Fibroblast of pulmonary artery (primary cell): ENCODE measurements around the gene ARL6IP5.

Experiments used
- DNase-seq: peaks from one replicate; pipeline ENCODE4 v3.0.0-alpha.2; 2010; ENCODE audit warnings: low read depth
- H3K4me3 ChIP-seq: replicated peaks from 2 replicates; pipeline ENCODE4 v1.5.1; 2011; ENCODE audit warnings: low read depth, mild to moderate bottlenecking, control low read depth, low read length, moderate library complexity
- CTCF ChIP-seq: IDR thresholded peaks from 2 replicates; pipeline ENCODE4 v1.5.1; 2011; ENCODE audit warnings: mild to moderate bottlenecking, control low read depth, low read length, inconsistent platforms; ENCODE audit errors: missing control alignments

Gene ARL6IP5

DNA sequence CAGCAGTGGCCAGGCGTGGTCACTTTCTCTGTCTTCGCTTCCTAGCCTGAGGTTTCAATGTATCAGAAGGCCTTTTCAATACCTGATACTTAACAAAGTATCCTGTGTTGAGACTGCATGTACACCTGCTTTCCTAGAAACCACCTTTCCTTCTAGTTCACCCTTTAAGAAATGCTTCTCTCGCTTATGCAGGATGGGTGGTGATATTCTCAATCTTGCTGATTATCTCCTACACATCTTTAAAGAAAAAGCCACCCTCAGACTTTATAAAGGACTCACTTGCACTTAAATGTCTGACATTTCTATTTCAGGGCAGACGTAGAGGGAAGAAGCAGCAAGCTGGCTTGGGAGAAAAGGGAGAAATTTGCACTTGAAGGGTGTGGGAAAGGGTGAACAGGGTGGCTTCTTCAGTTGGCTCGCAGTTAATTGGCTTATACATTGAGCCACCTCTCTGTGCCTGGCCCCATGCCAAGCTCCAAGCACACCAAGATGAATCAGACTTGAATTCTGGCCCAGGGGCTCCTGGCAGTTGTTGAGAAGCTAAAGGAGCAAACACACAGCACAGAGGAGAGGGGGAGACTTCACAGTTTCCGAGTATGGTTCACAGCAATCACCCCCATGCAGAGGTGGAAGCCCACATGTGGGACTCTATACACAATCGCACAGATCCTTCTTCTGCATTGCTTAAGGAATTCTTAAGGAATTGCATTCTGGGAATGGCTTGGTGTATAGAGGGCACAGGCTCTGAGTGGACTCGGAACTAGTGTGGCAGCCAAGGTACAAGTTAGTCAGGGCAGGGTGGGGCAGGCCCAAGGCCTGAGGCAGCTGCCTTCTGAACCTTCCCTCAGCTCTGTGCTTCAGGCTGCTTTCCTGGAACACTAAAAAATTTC lies 1.3 kb downstream of the ARL6IP5 start:
- peak overlapping the region; percentile 98 for H3K4me3 ChIP-seq
- no peak for TF ChIP-seq CTCF
- peak; percentile 95 for DNase-seq

- H3K4me3 ChIP-seq: peak overlapping the region; percentile 98
- TF ChIP-seq CTCF: no peak
- DNase-seq: no peak
Measured at GRCh38 chr3:69087030-69087791, 2.5 kb downstream of the ARL6IP5 start.

DNA sequence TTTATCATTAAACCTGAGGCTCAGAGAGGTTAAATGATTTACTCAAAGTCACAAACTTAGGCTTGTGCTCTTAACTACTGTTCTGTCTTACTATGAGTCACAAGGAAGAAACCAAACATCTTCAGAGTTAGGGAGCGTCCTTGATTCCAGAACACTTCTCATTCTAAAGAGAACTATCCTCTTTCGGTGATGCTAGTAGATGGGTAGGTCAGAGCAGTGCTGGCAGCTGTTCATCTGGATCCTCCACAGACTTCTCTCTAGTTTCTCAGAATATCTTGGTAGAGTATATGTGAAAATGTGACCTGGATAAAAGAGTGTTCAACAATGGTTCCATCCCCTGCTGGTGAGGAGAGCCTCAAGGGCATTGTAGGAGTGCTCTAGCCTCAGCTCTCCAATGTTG lies 3.3 kb downstream of the ARL6IP5 start:
- DNase-seq: peak; percentile 51
- peak overlapping the region; percentile 26 for H3K4me3 ChIP-seq
- TF ChIP-seq CTCF: peak; percentile 0

DNA sequence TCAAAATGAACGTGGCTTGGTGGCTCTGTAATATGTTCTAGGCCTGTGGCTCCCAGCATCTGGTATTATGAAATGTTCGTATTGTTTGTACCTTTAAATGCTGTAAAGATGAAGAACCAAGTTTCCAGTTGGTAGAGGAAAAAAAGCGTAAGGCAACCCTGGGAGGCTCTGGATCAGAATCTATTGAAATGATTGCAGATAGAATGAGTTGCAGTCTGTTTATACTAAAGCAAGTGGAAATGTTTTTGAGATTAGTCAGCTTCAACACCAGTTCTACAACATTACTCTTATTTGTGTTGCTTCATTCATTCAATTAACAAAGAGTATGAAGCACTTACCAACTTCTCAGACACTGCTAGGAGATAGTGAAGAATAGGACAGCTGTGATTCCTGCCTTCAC lies 5.3 kb downstream of the ARL6IP5 start:
- DNase-seq: peak; percentile 78
- TF ChIP-seq CTCF: no peak
- no peak overlapping the region for H3K4me3 ChIP-seq

GRCh38 chr3:69091389-69092029 lies 6.8 kb downstream of the ARL6IP5 start:
- no peak for DNase-seq
- no peak overlapping the region for H3K4me3 ChIP-seq
- TF ChIP-seq CTCF: no peak

DNA sequence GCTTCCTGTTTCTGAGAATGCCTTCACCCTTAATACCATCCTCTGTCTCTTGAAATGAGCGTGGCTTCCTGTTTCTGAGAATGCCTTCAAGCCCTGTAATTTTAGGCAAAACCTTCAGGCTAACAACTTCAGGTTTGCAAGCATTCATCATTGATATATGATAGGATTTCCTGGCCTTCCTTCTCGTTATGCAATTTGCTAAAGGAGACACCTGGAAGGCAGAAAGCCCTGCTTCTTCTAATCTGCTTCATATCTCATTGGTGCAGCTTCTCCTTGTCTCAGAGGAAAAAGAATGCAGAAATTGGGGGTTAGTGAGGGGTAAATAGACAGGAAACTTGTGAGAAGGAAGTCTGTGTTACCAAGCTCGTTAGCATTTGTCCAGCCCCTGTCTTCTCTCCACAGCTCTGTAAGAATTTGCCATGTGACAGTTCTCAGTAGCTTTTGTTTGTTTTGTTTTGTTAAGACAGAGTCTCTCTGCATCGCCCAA lies 7.3 kb downstream of the ARL6IP5 start:
- no peak for DNase-seq
- no peak overlapping the region for H3K4me3 ChIP-seq
- TF ChIP-seq CTCF: no peak
